GM21367 (cell line): ENCODE results near the gene BCS1L.
"Not testable (repeated sequence)": the region's sequence is repeated elsewhere in the genome, so short reads cannot be mapped to it uniquely, and the experiment has no call there.

Experiments
- ATAC-seq: cut with Tn5 transposase; IDR thresholded peaks from one replicate; pipeline ENCODE4 v1.9.1; 2021; ENCODE audit not compliant: unreplicated experiment

BCS1L gene

GRCh38 chr2:218659988-218660358, 490 bp downstream of the BCS1L start:
- ATAC-seq = no peak

GRCh38 chr2:218662377-218662776, 2.9 kb downstream of the BCS1L start:
- ATAC-seq = no peak

- ATAC-seq = no peak
Measured at GRCh38 chr2:218662827-218663226, 3.3 kb downstream of the BCS1L start.

GRCh38 chr2:218663901-218664300, 4.4 kb downstream of the BCS1L start:
- ATAC-seq = no peak

- no peak for ATAC-seq
Measured at GRCh38 chr2:218664653-218665052, 5.2 kb downstream of the BCS1L start.

- no peak for ATAC-seq
Measured at GRCh38 chr2:218671097-218671653, 11.7 kb downstream of the BCS1L start.

- peak; percentile 96 for ATAC-seq
Measured at GRCh38 chr2:218671654-218672566, 12.4 kb downstream of the BCS1L start, which contains the start of the genes RNF25 and STK36. TSS of gene RNF25 (minus strand) at chr2:218672002. CDS start at chr2:218671970, 32 bp downstream. TSS of gene STK36 (plus strand) at chr2:218672086. CDS start at chr2:218672830, 744 bp downstream.

- ATAC-seq = no peak
Measured at GRCh38 chr2:218679119-218679518, 19.6 kb downstream of the BCS1L start.

GRCh38 chr2:218680061-218680460, 20.6 kb downstream of the BCS1L start:
- ATAC-seq = no peak

- ATAC-seq = not testable (repeated sequence)
Measured at GRCh38 chr2:218687400-218688060, 28.0 kb downstream of the BCS1L start.

GRCh38 chr2:218691234-218691633, 31.8 kb downstream of the BCS1L start:
- ATAC-seq = no peak

- ATAC-seq = no peak
Measured at GRCh38 chr2:218694405-218695145, 35.1 kb downstream of the BCS1L start.

GRCh38 chr2:218698885-218699284, 39.4 kb downstream of the BCS1L start:
- ATAC-seq = no peak

GRCh38 chr2:218701806-218702205, 42.3 kb downstream of the BCS1L start:
- no peak for ATAC-seq

GRCh38 chr2:218703341-218703740, 43.9 kb downstream of the BCS1L start:
- no peak for ATAC-seq

GRCh38 chr2:218708086-218708485, 48.6 kb downstream of the BCS1L start:
- no peak for ATAC-seq

- ATAC-seq = no peak
Measured at GRCh38 chr2:218709908-218710307, 50.4 kb downstream of the BCS1L start.

- ATAC-seq = no peak
Measured at GRCh38 chr2:218710334-218710686, 50.8 kb downstream of the BCS1L start.

GRCh38 chr2:218710687-218711549, 51.4 kb downstream of the BCS1L start, which contains the start of gene TTLL4:
TSS of gene TTLL4 (plus strand) at chr2:218710835. CDS start at chr2:218737677, 26,842 bp downstream.
- peak; percentile 88 for ATAC-seq

GRCh38 chr2:218711550-218711929, 52.1 kb downstream of the BCS1L start:
- no peak for ATAC-seq
